GM19372 (cell line): ENCODE measurements around the gene PRRT1.
A peak's percentile ranks its signal among the peaks of the same experiment; 100 is the strongest.
"Not testable (repeated sequence)": the region's sequence is repeated elsewhere in the genome, so short reads cannot be mapped to it uniquely, and the experiment has no call there.

Experiments used
- ATAC-seq: cut with Tn5 transposase; IDR thresholded peaks from one replicate; pipeline ENCODE4 v1.9.1; 2021; ENCODE audit warnings: mild to moderate bottlenecking, low read depth, moderate library complexity; ENCODE audit not compliant: unreplicated experiment

Gene PRRT1

DNA sequence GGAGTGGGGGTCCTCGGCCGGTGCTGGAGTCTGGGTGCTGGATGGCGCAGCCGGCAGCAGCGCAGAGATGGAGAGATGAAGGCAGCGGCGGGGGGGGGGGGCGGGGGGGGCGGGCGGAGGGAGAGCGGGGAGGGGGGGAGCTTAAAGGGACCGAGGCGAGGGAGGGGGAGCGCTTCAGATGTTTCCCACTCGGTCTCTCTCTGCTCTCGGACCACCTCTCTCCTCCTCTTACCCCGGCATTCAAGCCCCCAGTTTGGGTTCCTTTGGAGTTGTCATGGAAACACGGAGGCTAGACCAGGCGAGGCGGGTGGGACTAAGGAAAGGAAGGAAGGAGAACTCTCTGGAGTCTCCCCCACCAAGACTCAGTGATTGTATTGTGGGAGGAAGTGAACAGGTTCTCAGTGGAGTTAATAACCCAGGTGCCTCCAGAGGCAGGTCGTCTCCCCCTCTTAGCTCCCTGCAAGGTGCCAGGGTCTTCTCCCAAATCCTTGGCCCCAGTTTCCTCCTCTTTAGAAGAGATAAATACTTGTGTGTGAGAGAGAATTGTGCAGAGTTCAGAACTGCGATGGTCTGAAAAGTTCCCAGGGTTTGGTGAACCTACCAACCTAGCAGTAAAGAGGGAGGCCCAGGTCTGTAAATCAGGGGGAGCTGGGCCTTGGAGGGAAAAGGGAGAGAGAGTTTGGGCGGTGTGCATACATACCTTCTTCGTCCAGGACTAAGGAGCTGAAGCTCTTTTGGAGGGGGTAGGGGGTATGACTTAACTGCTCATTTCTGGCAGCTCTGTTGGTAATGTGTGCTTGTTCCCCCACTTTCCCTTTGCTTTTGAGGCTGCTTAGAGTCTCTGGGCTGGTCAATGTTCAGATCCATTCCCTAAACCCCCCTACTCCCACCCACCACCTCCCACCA is at the start of gene PRRT1:
Gene PRRT1, minus strand, starts transcription at position 77 of the 906 bp plus-strand sequence. CDS start 112 bp downstream, outside the sequence.
- no peak for ATAC-seq

DNA sequence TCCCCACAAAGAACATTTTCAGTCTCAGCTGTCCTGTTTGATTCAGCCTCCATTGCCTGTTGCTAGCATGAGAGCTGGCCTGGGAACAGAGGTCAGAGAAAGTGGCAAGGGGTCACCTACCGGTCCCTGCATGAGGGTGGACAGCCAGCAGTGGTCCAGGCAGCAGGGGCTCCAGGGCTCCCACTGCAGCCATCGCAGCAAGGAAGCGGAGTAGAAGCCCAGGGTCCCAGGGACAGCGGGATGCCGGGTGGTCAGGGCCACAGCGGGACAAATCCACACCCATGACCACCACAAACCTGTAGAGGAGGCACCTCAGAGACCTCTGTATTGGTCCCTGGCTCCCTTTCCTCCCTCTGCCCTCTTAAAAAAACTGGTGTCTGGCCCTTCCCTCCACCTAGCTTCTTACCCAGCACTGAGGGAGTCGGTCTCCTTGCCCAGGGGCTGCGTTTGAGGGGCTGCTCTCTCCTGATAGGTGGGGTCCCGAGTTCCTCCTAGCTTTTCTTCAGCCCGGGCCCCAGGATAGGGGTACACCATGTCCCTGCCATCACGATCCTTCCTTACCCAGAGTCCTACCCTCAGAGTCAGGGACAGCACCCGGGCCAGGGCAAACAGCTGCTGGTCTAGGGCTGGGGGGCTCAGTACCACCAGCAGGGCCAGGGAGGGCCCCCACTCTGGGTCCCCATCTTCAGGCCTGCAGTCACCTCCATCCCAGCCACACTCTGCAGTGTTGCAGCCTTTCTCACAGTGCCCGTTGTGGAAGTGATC is 49.2 kb upstream of the PRRT1 start:
- ATAC-seq = no peak

DNA sequence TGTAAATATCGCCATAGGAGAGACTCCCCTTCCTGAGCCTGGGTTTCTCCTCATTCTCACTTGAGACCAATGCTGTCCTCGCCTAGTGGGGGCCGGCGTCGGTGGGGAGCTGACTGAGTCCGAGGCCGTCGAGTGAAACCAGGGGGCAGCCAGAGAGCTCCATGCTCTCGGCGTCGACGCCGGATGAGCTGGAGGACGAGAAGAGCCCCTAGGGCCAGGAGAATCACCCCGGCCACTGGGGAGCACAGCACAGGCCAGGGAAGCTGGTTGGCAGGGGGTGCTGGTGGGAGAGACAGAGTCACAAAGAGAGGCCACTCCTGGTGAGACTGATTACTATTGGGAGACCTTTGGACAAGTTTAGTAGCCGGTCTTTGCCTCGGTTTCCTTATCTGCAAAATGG is 47.1 kb upstream of the PRRT1 start:
- ATAC-seq = no peak

DNA sequence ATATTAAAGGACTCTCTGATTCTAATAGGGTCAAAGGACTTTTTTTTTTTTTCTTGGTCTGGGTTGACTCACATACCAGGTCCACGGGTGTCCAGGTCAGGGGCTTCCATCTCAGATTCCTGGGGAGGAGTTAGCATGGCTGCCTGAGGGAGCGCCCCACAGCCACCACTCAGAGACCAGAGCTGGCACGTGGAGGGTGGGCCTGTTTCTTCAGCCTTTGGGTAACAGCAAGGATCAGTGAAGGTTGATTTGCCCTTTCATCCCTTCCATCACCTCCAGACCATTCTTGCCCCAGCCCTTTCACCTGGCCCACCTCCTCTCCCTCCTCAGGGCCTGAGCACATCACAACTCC is 46.6 kb upstream of the PRRT1 start:
- no peak for ATAC-seq

DNA sequence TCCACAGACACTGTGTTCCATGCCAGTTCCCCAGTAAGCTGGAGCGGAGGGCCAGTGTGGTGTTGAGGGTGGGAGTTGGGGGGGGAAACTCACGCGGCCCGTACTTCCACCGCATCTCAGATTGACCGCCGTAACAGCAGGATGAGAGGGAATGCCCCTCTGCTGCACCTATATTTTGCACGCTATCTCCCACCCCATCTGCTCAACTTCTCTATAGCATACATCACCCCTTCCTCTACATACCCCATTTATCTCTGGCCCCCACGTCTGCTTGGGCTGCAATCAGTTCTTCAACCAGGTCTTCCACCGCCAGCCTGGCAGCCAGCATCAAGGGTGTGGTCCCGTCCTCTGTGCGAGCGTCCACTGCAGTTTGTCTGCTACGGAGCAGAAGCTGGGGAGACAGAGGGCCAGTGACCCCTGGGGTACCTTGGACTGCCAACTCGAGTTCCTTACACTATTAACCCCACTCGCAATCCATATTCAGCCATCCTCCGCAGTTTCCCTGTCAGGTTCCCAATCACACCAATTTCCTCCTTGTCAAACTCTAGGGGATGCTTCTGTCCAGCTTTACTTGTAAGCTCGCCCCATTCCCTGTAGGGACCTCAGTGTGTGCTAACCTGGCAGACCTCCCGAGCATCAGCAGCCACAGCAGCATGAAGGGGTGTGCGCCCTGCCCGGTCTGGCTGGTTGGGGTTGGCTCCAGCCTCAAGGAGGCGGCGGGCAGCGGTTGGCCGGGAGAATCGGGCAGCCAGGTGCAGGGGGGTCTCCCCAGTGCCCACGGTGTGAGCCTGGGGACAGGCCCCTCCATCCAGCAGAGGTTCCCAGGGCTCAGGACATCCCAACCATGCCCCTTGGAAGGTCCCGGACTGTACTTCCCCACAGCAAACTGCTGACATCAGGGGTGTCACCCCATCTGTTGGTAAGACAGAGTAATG is 45.2 kb upstream of the PRRT1 start:
- no peak for ATAC-seq

DNA sequence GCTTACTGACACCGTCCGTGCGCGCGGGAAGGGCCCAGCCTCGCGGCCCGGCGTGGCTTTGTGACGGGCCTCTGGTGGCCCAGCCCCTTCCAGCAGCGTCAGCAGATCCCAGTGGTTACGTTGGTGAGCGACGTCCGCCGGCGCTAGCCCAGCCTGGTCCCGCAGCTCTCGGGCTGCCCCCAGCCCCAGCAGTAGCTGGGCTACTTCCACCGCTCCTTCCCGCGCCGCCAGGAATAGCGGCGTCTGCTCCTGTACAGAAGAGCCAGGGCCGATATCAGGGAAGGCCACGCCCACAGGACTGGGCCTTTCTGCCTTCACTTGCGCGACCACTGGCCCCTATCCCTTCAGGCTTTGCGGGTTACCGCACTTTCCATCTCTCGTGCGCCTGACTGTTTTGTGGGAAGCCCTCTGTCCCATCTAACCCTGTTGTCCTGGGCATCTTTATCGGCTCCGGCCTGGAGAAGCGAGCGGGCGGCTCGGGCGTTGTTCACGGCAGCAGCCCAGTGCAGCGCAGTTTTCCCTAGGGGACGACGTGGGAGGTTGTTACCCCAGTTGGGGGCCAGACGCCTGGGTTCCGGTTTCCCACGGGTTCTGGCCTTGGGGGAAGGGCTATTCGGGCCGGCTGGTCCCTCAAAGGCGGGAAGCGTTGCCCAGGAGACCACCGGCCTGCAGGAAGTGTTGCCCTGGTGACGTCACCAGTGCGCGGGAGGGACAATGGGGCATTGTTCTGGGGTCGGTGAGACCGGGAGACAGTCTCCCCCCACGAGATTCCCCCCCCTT is 44.4 kb upstream of the PRRT1 start:
- peak; percentile 83 for ATAC-seq

DNA sequence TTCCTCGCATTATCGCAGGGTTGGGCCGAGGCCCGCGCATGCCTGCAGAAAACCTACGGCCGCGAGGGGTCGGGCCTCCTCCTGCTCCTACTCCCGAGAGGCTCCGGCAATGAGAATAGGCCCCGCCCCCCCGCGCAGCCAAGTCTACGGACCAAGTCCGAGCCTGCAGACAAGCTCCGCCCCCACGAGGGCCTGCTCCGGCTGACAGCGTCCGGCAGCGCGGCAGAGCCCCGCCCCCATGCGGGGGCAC is 43.8 kb upstream of the PRRT1 start:
- peak; percentile 70 for ATAC-seq

DNA sequence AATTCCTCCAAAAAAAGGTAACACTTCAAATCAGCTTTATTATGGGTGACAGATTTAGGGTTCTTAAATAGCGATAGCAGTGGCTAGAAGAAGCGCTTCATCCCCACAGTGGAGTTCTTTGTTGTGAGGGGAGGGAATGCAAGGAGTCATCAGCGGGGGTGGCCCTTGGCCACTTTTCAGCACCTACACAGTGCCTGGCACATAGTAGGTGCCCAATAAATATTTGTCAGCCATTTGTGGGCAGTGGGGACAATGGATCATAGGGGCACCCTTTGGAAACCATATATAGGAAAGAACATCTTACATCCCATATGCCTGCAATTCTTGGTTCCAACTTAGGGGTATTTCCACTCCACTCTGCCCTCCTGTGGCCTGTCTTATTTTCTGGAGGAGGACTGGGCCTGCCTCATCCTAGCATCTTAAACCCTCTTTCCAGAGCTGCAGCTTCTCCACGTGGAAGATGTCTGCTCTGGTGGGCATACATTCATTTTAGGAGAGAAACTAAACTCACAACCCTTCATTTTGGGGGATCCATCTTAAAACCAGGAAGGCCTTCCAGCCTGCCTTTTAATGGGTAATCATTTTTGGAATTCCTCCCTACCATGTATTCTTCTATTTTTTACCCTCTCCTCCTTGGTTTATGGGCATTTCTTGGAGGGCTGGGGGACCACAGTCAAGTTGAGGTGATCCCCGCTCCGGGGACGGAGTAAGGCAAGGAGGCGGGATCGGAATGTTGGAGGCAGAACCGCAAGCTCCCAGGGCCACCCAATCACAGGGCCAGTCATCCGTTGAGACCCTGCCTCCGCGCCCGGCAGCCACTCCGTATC is 43.3 kb upstream of the PRRT1 start:
- ATAC-seq = no peak

DNA sequence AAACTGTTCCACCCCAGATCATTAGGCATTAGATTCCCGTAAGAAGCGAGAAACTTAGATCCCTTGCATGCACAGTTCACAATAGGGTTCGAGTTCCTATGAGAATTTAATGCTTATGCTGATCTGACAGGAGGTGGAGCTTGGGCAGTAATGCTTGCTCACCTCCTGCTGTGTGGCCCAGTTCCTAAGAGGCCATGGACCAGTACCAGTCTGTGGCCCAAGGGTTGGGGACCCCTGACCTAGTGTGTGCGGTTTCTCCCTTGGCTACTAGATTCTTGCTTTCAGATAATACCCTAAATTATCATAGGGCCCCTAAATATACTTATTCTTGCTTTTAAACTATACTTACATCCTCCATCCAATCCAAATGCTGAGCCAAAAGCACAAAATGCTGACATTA is 42.6 kb upstream of the PRRT1 start:
- ATAC-seq = no peak

DNA sequence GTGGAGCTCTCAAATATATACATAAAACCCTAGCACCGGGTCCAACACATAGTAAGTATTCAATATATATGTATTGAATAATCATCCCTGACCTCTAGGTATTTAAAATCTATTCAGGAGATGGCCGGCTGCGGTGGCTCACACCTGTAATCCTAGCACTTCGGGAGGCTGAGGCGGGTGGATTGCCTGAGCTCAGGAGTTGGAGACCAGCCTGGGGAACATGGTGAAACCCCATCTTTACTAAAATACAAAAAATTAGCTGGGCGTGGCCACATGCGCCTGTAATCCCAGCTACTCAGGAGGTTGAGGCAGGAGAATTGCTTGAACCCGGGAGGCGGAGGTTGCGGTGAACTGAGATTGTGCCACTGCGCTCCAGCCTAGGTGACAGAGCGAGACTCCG is 41.4 kb upstream of the PRRT1 start:
- ATAC-seq = not testable (repeated sequence)

DNA sequence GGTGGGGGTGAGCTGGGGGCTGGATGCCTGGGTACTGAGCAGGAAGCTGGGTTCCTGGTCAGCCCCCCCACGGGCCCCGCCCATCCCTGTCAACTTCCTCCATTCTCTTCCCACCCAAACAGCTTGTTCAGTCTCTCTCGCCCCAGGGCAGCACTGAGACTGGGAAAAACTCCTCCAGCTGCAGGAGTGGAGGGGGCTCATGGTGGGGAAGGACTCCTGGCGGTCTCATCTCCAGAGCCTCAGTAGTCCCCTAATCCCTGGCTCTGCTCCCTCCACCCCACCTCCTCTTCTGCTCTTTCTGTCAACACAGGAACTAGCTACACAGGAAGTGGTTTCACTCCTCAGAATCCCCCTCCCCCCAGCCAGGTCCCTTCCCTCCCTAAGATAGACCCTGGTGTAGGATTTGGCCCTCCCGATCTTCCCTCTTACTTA is 40.9 kb upstream of the PRRT1 start, which contains the start of gene GPSM3:
Gene GPSM3, minus strand, starts transcription at position 36 of the 432 bp plus-strand sequence. CDS start 130 bp downstream, outside the sequence.
- ATAC-seq = no peak

DNA sequence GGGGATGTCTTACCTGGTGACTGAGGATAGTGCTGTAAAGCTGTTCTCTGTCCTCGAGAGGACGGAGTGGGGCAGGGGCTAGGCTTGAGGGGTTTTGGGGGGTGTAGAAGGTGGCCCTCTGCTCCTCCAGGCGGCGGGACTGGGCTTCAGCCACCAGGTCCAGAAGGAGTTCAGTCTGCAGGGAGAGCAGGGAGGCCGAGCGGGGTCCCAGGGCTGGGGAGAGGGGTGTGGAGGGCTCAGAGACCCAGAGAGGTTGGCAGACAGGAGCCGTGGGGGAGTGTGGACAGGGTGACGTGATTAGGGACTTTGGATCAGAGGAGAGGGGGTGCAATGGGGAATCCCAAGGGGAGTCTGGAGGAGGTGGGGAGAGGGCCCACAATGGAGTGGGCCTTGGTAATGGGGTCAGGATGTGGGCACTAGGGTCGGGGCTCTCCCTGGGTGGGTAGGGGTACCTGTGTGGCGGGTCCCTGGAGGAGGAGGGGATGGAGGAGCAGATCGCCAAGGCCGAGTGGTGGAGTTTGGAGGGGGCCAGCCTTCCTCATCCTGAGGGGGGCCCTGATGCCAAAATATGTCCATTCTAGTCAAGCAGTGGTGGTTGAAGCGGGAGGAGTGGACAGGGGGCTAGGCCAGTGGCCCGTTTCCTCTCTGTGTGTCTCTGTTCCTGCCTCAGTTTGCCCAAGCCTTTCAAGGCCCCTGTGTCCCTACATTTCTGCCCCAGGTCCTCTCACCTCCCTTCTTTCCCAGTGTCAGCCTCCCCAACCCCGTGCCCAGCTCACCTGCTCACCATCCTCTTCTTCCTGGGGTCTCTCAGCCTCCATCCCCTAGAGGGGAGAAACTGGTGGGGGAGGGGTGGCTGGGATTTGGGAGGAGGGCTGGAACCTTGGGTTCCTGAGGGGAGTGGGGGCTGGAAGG is 40.2 kb upstream of the PRRT1 start:
- no peak for ATAC-seq

DNA sequence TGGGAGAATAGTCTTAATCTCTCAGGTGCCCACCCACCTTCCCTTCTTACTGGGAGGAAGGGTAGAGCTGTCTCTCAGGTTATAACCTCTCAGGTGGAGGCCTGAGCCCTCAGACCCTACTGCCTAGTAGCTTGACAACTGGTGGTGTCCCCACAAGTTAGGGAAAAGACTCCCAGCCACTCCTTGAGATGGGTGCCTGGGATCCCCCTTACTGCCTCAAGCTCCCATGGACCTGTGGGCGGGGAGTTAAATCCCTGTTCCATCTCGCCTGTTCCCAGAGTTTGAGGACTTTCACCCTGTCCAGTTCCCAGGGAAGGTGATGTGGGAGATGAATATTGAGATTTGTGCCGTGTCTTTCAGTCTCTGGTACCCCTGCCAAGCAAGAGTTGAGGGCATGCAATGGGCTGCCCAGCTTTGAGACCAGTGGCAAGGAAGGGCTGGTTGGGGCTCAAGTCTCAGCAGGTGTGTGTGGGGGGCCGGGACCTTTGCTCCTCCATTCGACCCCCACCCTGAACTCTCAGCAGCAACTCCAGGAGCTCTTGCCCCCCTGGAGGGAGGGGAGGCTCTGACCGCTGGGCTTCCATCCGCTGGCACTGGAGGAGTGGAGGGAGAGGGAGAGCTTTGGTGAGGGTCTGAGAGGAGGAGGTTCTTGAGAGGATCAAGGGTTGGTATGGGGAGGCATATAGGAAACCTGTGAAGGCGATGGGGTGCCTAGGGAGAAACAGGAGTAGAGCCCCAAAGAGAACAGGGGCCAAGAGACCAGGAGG is 39.4 kb upstream of the PRRT1 start:
- ATAC-seq = no peak

DNA sequence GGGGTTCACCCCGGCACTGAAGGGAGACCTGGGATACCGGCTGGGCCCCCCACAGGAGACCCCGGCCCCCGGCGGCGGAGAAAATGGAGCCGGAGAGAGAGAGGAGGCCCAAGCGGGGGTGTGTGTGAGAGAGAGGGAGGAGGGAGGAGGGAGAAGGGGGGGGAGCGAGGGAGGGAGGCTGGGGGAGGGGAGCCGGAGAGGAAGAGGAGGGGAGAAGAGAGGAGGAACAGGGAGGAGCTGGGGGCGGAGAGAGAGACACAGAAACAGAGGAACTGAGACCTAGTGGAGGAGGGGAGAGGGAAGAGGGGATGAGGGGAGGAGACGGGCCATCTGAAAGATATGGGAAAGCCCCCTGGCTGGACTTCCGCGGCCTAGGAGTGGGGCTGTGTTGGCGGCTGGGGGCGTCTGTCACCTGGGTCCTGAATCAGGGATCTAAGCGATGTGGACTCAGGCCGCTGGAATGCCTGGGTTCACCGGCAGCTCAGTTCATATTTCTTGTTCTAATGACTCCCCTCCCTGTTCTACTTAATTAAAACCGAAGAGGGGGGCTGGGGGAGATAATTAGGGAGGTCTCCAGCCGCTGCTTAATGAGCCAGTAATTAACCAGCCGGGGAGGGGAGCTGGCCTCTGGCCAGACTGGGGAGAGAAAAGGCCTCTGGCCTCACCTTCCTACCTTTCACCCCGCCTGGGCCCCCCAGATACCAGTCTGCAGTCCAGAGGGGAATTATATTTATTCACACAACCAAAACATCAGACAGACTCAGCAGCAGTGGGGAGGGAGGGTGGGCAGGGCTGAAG is 38.5 kb upstream of the PRRT1 start, which contains the start of gene PBX2:
Gene PBX2, minus strand, starts transcription at position 149 of the 798 bp plus-strand sequence. CDS start 287 bp downstream, outside the sequence.
- peak; percentile 59 for ATAC-seq

DNA sequence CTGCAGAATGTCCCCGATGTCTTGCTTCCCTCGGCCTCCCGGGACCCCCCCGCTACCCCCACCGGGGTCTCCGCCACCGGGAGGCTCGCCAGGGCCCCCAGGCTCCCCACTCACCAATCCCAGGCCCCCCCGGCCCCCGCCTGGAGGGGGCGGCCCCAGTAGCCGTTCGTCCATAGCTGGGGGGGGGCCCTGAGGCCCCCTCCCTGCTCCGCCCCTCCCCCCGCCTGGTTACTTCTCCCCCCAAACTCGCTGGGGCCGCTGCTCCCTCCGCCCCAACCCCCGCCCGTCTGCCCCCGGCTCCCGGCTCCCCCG is 38.0 kb upstream of the PRRT1 start:
- no peak for ATAC-seq

DNA sequence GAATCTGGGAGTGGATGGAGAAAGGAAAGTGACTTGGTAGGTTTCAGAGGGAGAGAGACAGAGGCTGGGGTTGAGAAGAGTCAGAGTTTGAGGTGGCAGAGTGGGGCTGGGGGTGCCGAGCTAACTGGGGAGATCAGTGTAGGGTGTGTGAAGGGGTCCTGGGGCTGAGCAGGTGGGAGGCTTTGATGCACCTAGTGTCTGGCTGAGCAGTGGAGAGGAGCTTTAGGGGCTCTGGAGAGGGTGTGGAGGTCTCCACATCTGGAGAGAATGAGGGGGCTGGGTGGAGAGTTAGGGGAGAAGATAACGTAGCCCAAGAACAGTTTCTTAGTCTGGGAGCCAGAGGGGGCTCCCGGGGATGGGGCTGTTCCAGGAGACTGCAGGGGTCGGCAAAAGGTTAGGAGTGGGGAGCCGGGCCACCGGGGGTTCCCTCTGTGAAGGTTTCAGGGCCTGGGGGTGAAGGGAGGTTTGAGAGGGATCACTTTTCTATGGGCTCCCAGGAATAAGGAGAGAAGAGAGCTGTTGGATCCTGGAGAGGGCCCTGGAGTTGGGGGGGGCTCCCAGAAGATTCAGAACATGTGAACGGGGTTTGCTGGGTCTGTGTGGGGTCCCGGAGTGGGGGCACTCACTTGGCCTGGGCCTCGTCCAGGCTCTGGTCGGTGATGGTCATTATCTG is 37.5 kb upstream of the PRRT1 start:
- ATAC-seq = no peak
